C4-2B (cell line): ENCODE results near the gene TPRN.

Experiments
- CTCF ChIP-seq: fragments of 450-650 bp; conservative IDR thresholded peaks from 2 replicates; pipeline ENCODE4 v1.5.1; 2017; ENCODE audit warnings: mild to moderate bottlenecking
- ZFX ChIP-seq: fragments of 450-650 bp; IDR thresholded peaks from 2 replicates; pipeline ENCODE4 v1.6.1; 2017

- TF ChIP-seq CTCF = no peak
- TF ChIP-seq ZFX = no peak
Observed at GRCh38 chr9:137235424-137236237, 35.1 kb upstream of the TPRN start.
